Spleen (tissue), 11 donors: ENCODE data around the gene CACNA2D4. TPM values are rescaled to one million over a fixed set of nuclear protein-coding genes. Genes with fewer than 3 reads are reported as not detected.
A peak's percentile ranks its signal among the peaks of the same experiment; 100 is the strongest.

ENCODE experiments used
- DNase-seq: peaks from one replicate; pipeline ENCODE4 v3.0.0-alpha.2; 2020
- H3K27ac ChIP-seq, 8 donors: fragments of 200-600 bp; sonication (generic) in 7 of 8; 1 replicate in 4 of 8; 2 replicates in 4 of 8; pipeline versions ENCODE4 v1.5.0 to v1.8.0; 2016 to 2021; ENCODE audit warnings: inconsistent platforms in 4 of 8, mild to moderate bottlenecking in 4 of 8, moderate library complexity in 1 of 8
- H3K27me3 ChIP-seq, 7 donors: fragments of 200-600 bp; sonication (generic) in 6 of 7; replicated peaks in 1 of 7; 1 replicate in 4 of 7; 2 replicates in 3 of 7; pipeline versions ENCODE4 v1.5.0 to v1.8.0; 2016 to 2021; ENCODE audit warnings: inconsistent platforms in 3 of 7, mild to moderate bottlenecking in 1 of 7
- H3K36me3 ChIP-seq, 6 donors: fragments of 200-600 bp; sonication (generic) in 5 of 6; 1 replicate in 4 of 6; 2 replicates in 2 of 6; pipeline versions ENCODE4 v1.5.0 to v1.8.0; 2016 to 2021; ENCODE audit warnings: inconsistent platforms in 2 of 6
- H3K4me1 ChIP-seq, 6 donors: fragments of 200-600 bp; sonication (generic) in 5 of 6; 1 replicate in 3 of 6; 2 replicates in 3 of 6; pipeline versions ENCODE4 v1.5.0 to v1.8.0; 2016 to 2021; ENCODE audit warnings: inconsistent platforms in 3 of 6
- H3K4me3 ChIP-seq, 8 donors: fragments of 200-600 bp; sonication (generic) in 7 of 8; 1 replicate in 4 of 8; 2 replicates in 4 of 8; pipeline versions ENCODE4 v1.5.0 to v1.8.0; 2016 to 2021; ENCODE audit warnings: inconsistent platforms in 4 of 8, mild to moderate bottlenecking in 4 of 8, moderate library complexity in 2 of 8
- H3K9me3 ChIP-seq, 8 donors: fragments of 200-600 bp; sonication (generic) in 7 of 8; 1 replicate in 4 of 8; 2 replicates in 4 of 8; pipeline versions ENCODE4 v1.5.0 to v1.8.0; 2016 to 2021; ENCODE audit warnings: inconsistent platforms in 4 of 8
- POLR2A ChIP-seq, 3 donors: fragments of 450-650 bp; IDR thresholded peaks; one replicate each; pipeline ENCODE4 v1.5.1; 2017; ENCODE audit warnings: antibody characterized with exemption in 3 of 3, mild to moderate bottlenecking in 1 of 3
- POLR2AphosphoS5 ChIP-seq, 3 donors: sonication (generic); formaldehyde crosslinking; IDR thresholded peaks; one replicate each; pipeline ENCODE4 v1.5.1; 2017; ENCODE audit warnings: antibody characterized with exemption in 3 of 3
- WGBS, 5 donors: extraction: QIAGEN DNeasy Blood & Tissue Kit in 3 of 5; methylation state at CpG; one replicate each; pipeline versions ENCODE4 v1.1.5 to v1.1.7; 2013 to 2018; 5-methylcytosine and 5-hydroxymethylcytosine counted together
- intact Hi-C: fragments of 100-400 bp; cut with DNase I; formaldehyde crosslinking; loops from one replicate; pipeline ENCODE4 v1.15.0; 2023; ENCODE audit warnings: low total_unique reads
- polyA plus RNA-seq, 3 donors: library from polyadenylated mRNA; stranded (reverse); fragments of 200-250 nt; gene quantifications; one replicate each; pipeline ENCODE4 v1.2.1, GENCODE V29; 2013
- total RNA-seq, 7 donors: library from RNA; depleted of rRNA in 3 of 7; stranded (reverse); fragments of >200 nt in 3 of 7; fragmentation: NEBNext Ultra II Directional in 4 of 7; extraction: Animal tissue kit (Norgen Biotek cat#: 25700) in 4 of 7; gene quantifications; one replicate each; pipeline versions ENCODE4 v1.1.0 to v1.2.1, GENCODE V29; 2016 to 2021
- TF ChIP-seq, protein P1 (sequence below), 11 experiments: fragments of 200-600 bp in 7 of 11; fragments of 450-650 bp in 4 of 11; sonication (generic) in 4 of 11; IDR thresholded peaks in 8 of 11; conservative IDR thresholded peaks in 3 of 11; 1 replicate in 7 of 11; 2 replicates in 4 of 11; pipeline versions ENCODE4 v1.4.0 to v1.8.0; 2016 to 2021; ENCODE audit warnings: antibody characterized with exemption in 11 of 11, inconsistent platforms in 4 of 11, mild to moderate bottlenecking in 1 of 11
- donor health status: healthy with polysubstance abuse.
- donor health status: DM: no; HTN: no; CAD: no; lungs with moderate emphysema.
- donor health status: DM: no; HTN: no; CAD: no.
- donor health status: Bipolar disorder and iron deficiency.
- donor health status: healthy.
- donor health status: DM: no; HTN: no; CAD: no.
- donor health status: DM: yes; HTN: yes; CAD: no.

Gene CACNA2D4
- total and polyA plus RNA-seq, 10 donors = 3.3 to 11.8 (median 7.0) TPM

DNA sequence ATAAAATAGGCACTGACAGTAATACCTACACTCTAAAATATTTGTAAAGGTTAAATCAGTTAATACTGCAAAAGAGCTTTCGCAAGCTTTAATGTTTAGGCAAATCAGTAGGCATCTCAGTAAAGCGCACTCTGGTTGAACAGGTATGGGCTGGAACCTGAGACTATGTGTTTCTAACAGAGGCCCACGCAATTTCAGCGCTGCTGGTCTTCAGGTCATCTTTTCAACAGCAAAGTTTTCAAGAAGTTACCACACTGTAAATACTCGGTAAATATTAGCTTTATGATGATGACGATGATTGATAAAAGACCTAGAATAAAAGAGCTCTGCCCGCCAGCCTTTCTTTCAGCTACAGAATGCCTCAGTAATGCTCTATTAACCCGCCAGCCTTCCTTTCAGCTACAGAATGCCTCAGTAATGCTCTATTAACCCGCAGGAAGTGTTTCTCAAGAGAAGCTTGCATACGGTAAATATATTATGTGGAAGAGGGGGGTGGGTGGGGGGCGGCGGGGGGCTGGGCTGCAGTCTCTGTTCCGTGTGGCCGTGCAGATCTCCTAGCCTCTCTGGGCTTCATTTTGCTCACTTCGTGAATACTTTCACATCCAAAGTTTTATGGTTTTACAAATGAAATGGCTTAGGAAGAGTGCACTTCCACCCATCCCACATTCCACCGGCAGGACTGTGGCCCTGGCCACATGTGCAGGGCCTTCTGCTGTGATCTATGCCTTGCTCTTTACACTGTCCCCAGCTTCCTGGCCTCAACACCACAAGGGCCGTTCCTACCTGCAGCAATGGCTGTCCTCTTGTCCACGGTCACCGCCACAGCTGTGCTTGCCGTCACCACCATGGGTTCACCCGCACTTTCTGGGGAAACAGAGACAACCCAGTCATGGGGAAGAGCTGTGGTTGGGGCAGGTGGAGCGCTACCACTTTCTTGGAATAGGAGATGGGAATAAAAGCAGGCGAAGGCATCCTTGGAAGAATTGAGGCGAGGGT is 78.2 kb downstream of the CACNA2D4 start:
- Histone ChIP-seq H3K4me3 (no peak overlapping the region), H3K27me3 (peaks cover 0 to 37% (median 6%) of the 10 kb centered on the region in 7 donors), H3K27ac (no peak overlapping the region), H3K4me1 (peaks cover 0 to 9% (median 3%) of the 10 kb centered on the region in 6 donors), H3K36me3 (no peaks in the 10 kb centered on the region), H3K9me3 (no peaks in the 10 kb centered on the region)
- intact Hi-C loops = no loop called here
- TF ChIP-seq POLR2AphosphoS5 (IDR thresholded peaks at IDR 0.05) (no peak), POLR2A (IDR thresholded peaks at IDR 0.05) (no peak)
- TF ChIP-seq, protein P1, sequence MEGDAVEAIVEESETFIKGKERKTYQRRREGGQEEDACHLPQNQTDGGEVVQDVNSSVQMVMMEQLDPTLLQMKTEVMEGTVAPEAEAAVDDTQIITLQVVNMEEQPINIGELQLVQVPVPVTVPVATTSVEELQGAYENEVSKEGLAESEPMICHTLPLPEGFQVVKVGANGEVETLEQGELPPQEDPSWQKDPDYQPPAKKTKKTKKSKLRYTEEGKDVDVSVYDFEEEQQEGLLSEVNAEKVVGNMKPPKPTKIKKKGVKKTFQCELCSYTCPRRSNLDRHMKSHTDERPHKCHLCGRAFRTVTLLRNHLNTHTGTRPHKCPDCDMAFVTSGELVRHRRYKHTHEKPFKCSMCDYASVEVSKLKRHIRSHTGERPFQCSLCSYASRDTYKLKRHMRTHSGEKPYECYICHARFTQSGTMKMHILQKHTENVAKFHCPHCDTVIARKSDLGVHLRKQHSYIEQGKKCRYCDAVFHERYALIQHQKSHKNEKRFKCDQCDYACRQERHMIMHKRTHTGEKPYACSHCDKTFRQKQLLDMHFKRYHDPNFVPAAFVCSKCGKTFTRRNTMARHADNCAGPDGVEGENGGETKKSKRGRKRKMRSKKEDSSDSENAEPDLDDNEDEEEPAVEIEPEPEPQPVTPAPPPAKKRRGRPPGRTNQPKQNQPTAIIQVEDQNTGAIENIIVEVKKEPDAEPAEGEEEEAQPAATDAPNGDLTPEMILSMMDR (IDR thresholded peaks at IDR 0.05 in 8 of 11, conservative IDR thresholded peaks at IDR 0.05 in 3 of 11) = no peak
- 54 to 70% (median 68%) methylated on average over 24 of the region's 24 CpGs for WGBS, 5 donors
- DNase-seq = peak; percentile 58

DNA sequence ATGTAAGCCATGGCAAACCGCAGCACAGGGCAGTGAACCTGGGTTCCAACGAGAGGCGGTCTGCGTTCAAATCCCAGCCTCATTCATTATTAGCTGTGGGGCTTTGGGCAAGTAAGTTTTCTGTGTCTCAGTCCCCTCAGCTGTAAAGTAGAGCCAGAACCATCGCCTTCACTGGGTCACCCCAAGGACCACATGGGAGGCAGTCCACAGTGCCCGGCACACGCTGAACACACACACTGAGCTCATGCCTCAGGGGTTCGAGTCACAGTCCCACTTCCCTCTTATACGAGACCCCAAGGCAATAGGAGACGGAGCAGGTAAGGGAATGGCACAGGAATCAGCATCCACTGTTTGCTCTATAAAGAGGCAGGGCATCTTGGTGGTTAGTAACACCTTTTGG is 79.0 kb downstream of the CACNA2D4 start:
- 87 to 94% (median 89%) methylated on average over 10 of the region's 10 CpGs for WGBS, 5 donors
- Histone ChIP-seq H3K4me3 (no peak overlapping the region), H3K4me1 (peaks cover 0 to 9% (median 3%) of the 10 kb centered on the region in 6 donors), H3K27ac (no peak overlapping the region), H3K36me3 (no peaks in the 10 kb centered on the region), H3K9me3 (no peaks in the 10 kb centered on the region), H3K27me3 (peaks cover 0 to 39% (median 6%) of the 10 kb centered on the region in 7 donors)
- DNase-seq = peak; percentile 45
- intact Hi-C loops = no loop called here
- TF ChIP-seq POLR2AphosphoS5 (IDR thresholded peaks at IDR 0.05) (no peak), POLR2A (IDR thresholded peaks at IDR 0.05) (no peak)
- TF ChIP-seq, protein P1 (IDR thresholded peaks at IDR 0.05 in 8 of 11, conservative IDR thresholded peaks at IDR 0.05 in 3 of 11) = no peak

GRCh38 chr12:1838994-1839365 is 79.5 kb downstream of the CACNA2D4 start:
- peak; percentile 65 for DNase-seq
- intact Hi-C loops = no loop called here
- 89 to 94% (median 90%) methylated on average over 13 to 15 of the region's 15 CpGs for whole genome bisulfite sequencing, 5 donors
- Histone ChIP-seq H3K4me3 (no peak overlapping the region), H3K36me3 (no peaks in the 10 kb centered on the region), H3K27ac (no peak overlapping the region), H3K4me1 (peaks cover 0 to 9% (median 3%) of the 10 kb centered on the region in 6 donors), H3K27me3 (peaks cover 0 to 39% (median 6%) of the 10 kb centered on the region in 7 donors), H3K9me3 (no peaks in the 10 kb centered on the region)
- no peak for TF ChIP-seq POLR2A (IDR thresholded peaks at IDR 0.05)
- TF ChIP-seq, protein P1 (IDR thresholded peaks at IDR 0.05 in 8 of 11, conservative IDR thresholded peaks at IDR 0.05 in 3 of 11) = no peak
- no peak for TF ChIP-seq POLR2AphosphoS5 (IDR thresholded peaks at IDR 0.05)
